HepG2 (cell line): ENCODE data around the gene VPS9D1. TPM values are rescaled to one million over a fixed set of nuclear protein-coding genes. Genes with fewer than 3 reads are reported as not detected.

Experiments
- ATAC-seq: fragments of 200-7000 bp; cut with Tn5 transposase; 3 replicates; pipeline ENCODE4 v1.9.1; 2020; ENCODE audit warnings: mild to moderate bottlenecking, moderate library complexity
- BruUV-seq: library from RNA; stranded (reverse); fragments of 400-500 nt; replicated peaks from 2 replicates; lab custom pipeline; 2021; lab: Mats Ljungman, UMichigan
- CTCF ChIA-PET: fragments of 300-600 bp; formaldehyde crosslinking; extraction: SDS; loops from one replicate; lab custom pipeline; 2021; ENCODE audit warnings: low total read pairs, inconsistent platforms, low intra/inter-chr PET ratio; lab: Yijun Ruan, JAX
- POLR2A ChIA-PET: fragments of 350-600 bp; sonication (Branson Sonifier 250); formaldehyde crosslinking; loops from one replicate; lab custom pipeline; 2020; ENCODE audit warnings: antibody characterized with exemption, inconsistent platforms; lab: Yijun Ruan, JAX
- DNase-seq: peaks from one replicate; pipeline ENCODE4 v3.0.0-alpha.2; 2015; ENCODE audit warnings: low spot score
- FAIRE-seq: peaks from 3 replicates; lab custom pipeline; 2011; peaks lifted over from hg19 to GRCh38; lab: Jason Lieb, UNC
- H2AFZ ChIP-seq: one replicate; pipeline ENCODE4 v1.6.1; 2011; ENCODE audit warnings: low read length, inconsistent platforms
- H3K27ac ChIP-seq: fragments of 300-600 bp; 3 replicates; pipeline ENCODE4 v1.8.0; 2011; ENCODE audit warnings: mixed run types, mild to moderate bottlenecking, mixed read lengths, low read length, inconsistent platforms; ENCODE audit not compliant: insufficient read depth; ENCODE audit errors: extremely low read length
- H3K27me3 ChIP-seq, 2 experiments: fragments of 200-600 bp in 1 of 2; 2 replicates in 1 of 2; 3 replicates in 1 of 2; pipeline versions ENCODE4 v1.6.0 to v1.8.0; 2011; ENCODE audit warnings: low read length in 2 of 2, mild to moderate bottlenecking in 2 of 2, moderate library complexity in 2 of 2, inconsistent platforms in 1 of 2; ENCODE audit not compliant: insufficient read depth in 2 of 2, control insufficient read depth in 1 of 2
- H3K36me3 ChIP-seq, 2 experiments: fragments of 200-600 bp in 1 of 2; replicated peaks in 1 of 2; 2 replicates in 1 of 2; 3 replicates in 1 of 2; pipeline versions ENCODE4 v1.5.1 to v1.8.0; 2011; ENCODE audit warnings: low read length in 2 of 2, inconsistent platforms in 1 of 2; ENCODE audit not compliant: insufficient read depth in 2 of 2, control insufficient read depth in 1 of 2
- H3K4me1 ChIP-seq: 2 replicates; pipeline ENCODE4 v1.5.1; 2012; ENCODE audit warnings: low read length, inconsistent platforms; ENCODE audit not compliant: insufficient read depth
- H3K4me2 ChIP-seq: 2 replicates; pipeline ENCODE4 v1.6.0; 2011; ENCODE audit warnings: low read depth, low read length, inconsistent platforms
- H3K4me3 ChIP-seq, 3 experiments: fragments of 200-600 bp in 1 of 3; sonication (generic), shearing (Covaris generic) in 1 of 3; replicated peaks in 1 of 3; 2 replicates each; pipeline ENCODE4 v1.5.1; 2011 to 2016; ENCODE audit warnings: low read length in 3 of 3, inconsistent platforms in 2 of 3, low read depth in 2 of 3, mild to moderate bottlenecking in 2 of 3, control low read depth in 1 of 3, mixed read lengths in 1 of 3; ENCODE audit not compliant: insufficient read depth in 1 of 3
- H3K79me2 ChIP-seq: one replicate; pipeline ENCODE4 v1.6.1; 2011; ENCODE audit warnings: low read length, inconsistent platforms; ENCODE audit not compliant: insufficient read depth
- H3K9ac ChIP-seq: 2 replicates; pipeline ENCODE4 v1.6.0; 2011; ENCODE audit warnings: mild to moderate bottlenecking, low read depth, low read length, inconsistent platforms; ENCODE audit not compliant: insufficient read depth
- H3K9me3 ChIP-seq: 2 replicates; pipeline ENCODE4 v1.5.1; 2012; ENCODE audit warnings: mild to moderate bottlenecking, low read length
- H4K20me1 ChIP-seq: 2 replicates; pipeline ENCODE4 v1.6.0; 2011; ENCODE audit warnings: inconsistent platforms, mild to moderate bottlenecking, low read length, moderate library complexity; ENCODE audit not compliant: insufficient read depth
- AGO1 ChIP-seq: fragments of 200-400 bp; formaldehyde crosslinking; IDR thresholded peaks from 2 replicates; pipeline ENCODE4 v1.6.1; 2017; ENCODE audit warnings: mild to moderate bottlenecking, low read depth, low read length, moderate library complexity; ENCODE audit not compliant: poor library complexity, severe bottlenecking
- AGO2 ChIP-seq: fragments of 200-400 bp; formaldehyde crosslinking; optimal IDR thresholded peaks from 2 replicates; pipeline ENCODE3; 2017; ENCODE audit warnings: mild to moderate bottlenecking, low read depth, low read length, moderate library complexity
- BRCA1 ChIP-seq: sonication (generic); formaldehyde crosslinking; IDR thresholded peaks from 2 replicates; pipeline ENCODE4 v1.4.0; 2020; ENCODE audit warnings: missing genetic modification reagents
- ELF1 ChIP-seq: sonication (generic); formaldehyde crosslinking; IDR thresholded peaks from 2 replicates; pipeline ENCODE4 v1.4.0; 2020; ENCODE audit warnings: missing genetic modification reagents
- GATAD2A ChIP-seq: IDR thresholded peaks from 2 replicates; pipeline ENCODE4 v1.6.1; 2016
- HDAC1 ChIP-seq: sonication (generic); formaldehyde crosslinking; IDR thresholded peaks from 2 replicates; pipeline ENCODE4 v1.5.1; 2020; ENCODE audit warnings: mild to moderate bottlenecking, missing genetic modification reagents
- ISL2 ChIP-seq: sonication (generic); formaldehyde crosslinking; IDR thresholded peaks from 2 replicates; pipeline ENCODE4 v1.5.0; 2020; ENCODE audit warnings: missing genetic modification reagents
- KLF11 ChIP-seq: IDR thresholded peaks from 2 replicates; pipeline ENCODE4 v1.6.1; 2016; ENCODE audit warnings: missing compliant biosample characterization
- PAWR ChIP-seq: sonication (generic); formaldehyde crosslinking; IDR thresholded peaks from 2 replicates; pipeline ENCODE4 v1.4.0; 2020; ENCODE audit warnings: missing genetic modification reagents, mild to moderate bottlenecking, borderline replicate concordance
- PRMT3 ChIP-seq: sonication (generic); formaldehyde crosslinking; IDR thresholded peaks from 2 replicates; pipeline ENCODE4 v1.8.1; 2022; ENCODE audit warnings: low read depth, mild to moderate bottlenecking, moderate library complexity, missing genetic modification reagents, borderline replicate concordance
- RAD21 ChIP-seq: fragments of 450-650 bp; formaldehyde crosslinking; IDR thresholded peaks from 2 replicates; pipeline ENCODE4 v1.5.0; 2020; ENCODE audit warnings: mild to moderate bottlenecking
- RBFOX2 ChIP-seq: fragments of 200-400 bp; formaldehyde crosslinking; IDR thresholded peaks from 2 replicates; pipeline ENCODE4 v1.6.1; 2017; ENCODE audit warnings: low read depth, mild to moderate bottlenecking, low read length
- RFX3 ChIP-seq: IDR thresholded peaks from 2 replicates; pipeline ENCODE4 v1.6.1; 2016; ENCODE audit warnings: missing biosample characterization, missing genetic modification reagents
- ZBTB33 ChIP-seq: sonication (generic); formaldehyde crosslinking; IDR thresholded peaks from 2 replicates; pipeline ENCODE4 v1.4.0; 2020; ENCODE audit warnings: missing genetic modification reagents
- ZC3H4 ChIP-seq: sonication (generic); formaldehyde crosslinking; IDR thresholded peaks from 2 replicates; pipeline ENCODE4 v1.4.0; 2020; ENCODE audit warnings: missing genetic modification reagents, borderline replicate concordance
- ZNF747 ChIP-seq: sonication (generic); formaldehyde crosslinking; IDR thresholded peaks from 2 replicates; pipeline ENCODE4 v1.8.1; 2023; ENCODE audit warnings: missing genetic modification reagents, mild to moderate bottlenecking, borderline replicate concordance
- ZNF777 ChIP-seq: sonication (generic); formaldehyde crosslinking; IDR thresholded peaks from 2 replicates; pipeline ENCODE4 v1.4.0; 2020; ENCODE audit warnings: missing genetic modification reagents
- ZSCAN12 ChIP-seq: sonication (generic); formaldehyde crosslinking; IDR thresholded peaks from 2 replicates; pipeline ENCODE4 v1.9.0; 2021; ENCODE audit warnings: mild to moderate bottlenecking, missing genetic modification reagents
- WGBS: methylation state at CpG from one replicate; pipeline ENCODE4 v1.1.6; 2017; ENCODE audit warnings: low lambda C conversion rate; 5-methylcytosine and 5-hydroxymethylcytosine counted together
- in situ Hi-C: cut with HindIII; loops from 2 replicates; pipeline ENCODE4 v1.10.0; 2017; ENCODE audit warnings: low pct_unique_long_range_greater_than_20kb; ENCODE audit not compliant: extremely low pct_ligation_motif_present
- intact Hi-C: fragments of 100-400 bp; cut with micrococcal nuclease; formaldehyde crosslinking; loops from one replicate; pipeline ENCODE4 v1.10.0; 2022; ENCODE audit not compliant: unreplicated experiment
- polyA plus RNA-seq, 8 experiments: library from polyadenylated mRNA; depleted of rRNA in 3 of 8; stranded (reverse) in 7 of 8; unstranded in 1 of 8; fragments of >200 nt; fragmentation: Illumina TruSeq in 4 of 8; extraction: Trizol in 4 of 8; gene quantifications; 2 replicates each; pipeline versions ENCODE4 v1.2.1 to v1.2.3, GENCODE V29; 2011 to 2016; ENCODE audit warnings: low read depth in 4 of 8, missing spikeins in 1 of 8, mixed read lengths in 1 of 8; ENCODE audit not compliant: insufficient read depth in 1 of 8
- total RNA-seq, 5 experiments: library from RNA; depleted of rRNA; stranded (reverse); fragments of >200 nt; fragmentation: Illumina TruSeq; extraction: Trizol; gene quantifications; 2 replicates each; pipeline ENCODE4 v1.2.3, GENCODE V29; 2016; ENCODE audit warnings: low read depth in 1 of 5
- TF ChIP-seq, protein P1 (sequence below): sonication (generic); IDR thresholded peaks from 2 replicates; pipeline ENCODE4 v1.6.1; 2016; ENCODE audit warnings: low read depth, borderline replicate concordance
- TF ChIP-seq, protein P2 (sequence below): IDR thresholded peaks from 2 replicates; pipeline ENCODE4 v1.6.1; 2016
- TF ChIP-seq, protein P3 (sequence below): sonication (generic); formaldehyde crosslinking; IDR thresholded peaks from 2 replicates; pipeline ENCODE4 v1.8.0; 2022; ENCODE audit warnings: missing genetic modification reagents, mild to moderate bottlenecking, moderate library complexity, borderline replicate concordance

VPS9D1 gene
- total and polyA plus RNA-seq, 2 of the 13 experiments (the other 11 are each of a cell fraction or from before 2014, with no cell fraction given) = 10.1 to 13.2 TPM

GRCh38 chr16:89730610-89731234 is 10.0 kb upstream of the VPS9D1 start:
- POLR2A ChIA-PET = no interaction called here
- DNase-seq = no peak
- CTCF ChIA-PET = no interaction called here
- no peak for FAIRE-seq
- H3K27me3 ChIP-seq = no peaks in the 10 kb centered on the region
- BruUV-seq = no TSS peak
- peaks cover 21% of the 10 kb centered on the region for H3K4me1 ChIP-seq
- in situ Hi-C loops (no loop called here), intact Hi-C loops (no loop called here)
- H4K20me1 ChIP-seq = no peaks in the 10 kb centered on the region
- WGBS = 90% methylated on average over 18 of the region's 22 CpGs
- peaks cover 36 to 62% of the 10 kb centered on the region in 2 experiments for H3K36me3 ChIP-seq
- no peak overlapping the region for H3K4me2 ChIP-seq
- no peak overlapping the region for H3K4me3 ChIP-seq
- no peak overlapping the region for H2AFZ ChIP-seq
- no peak overlapping the region for H3K9ac ChIP-seq
- ATAC-seq = no peak; the same call in 2 of the 3 replicates
- H3K27ac ChIP-seq = peak overlapping the region; percentile 50
- no peaks in the 10 kb centered on the region for H3K9me3 ChIP-seq
- no peaks in the 10 kb centered on the region for H3K79me2 ChIP-seq
- TF ChIP-seq PAWR (CRISPR knock-in tag) = no peak
- TF ChIP-seq, protein P1, sequence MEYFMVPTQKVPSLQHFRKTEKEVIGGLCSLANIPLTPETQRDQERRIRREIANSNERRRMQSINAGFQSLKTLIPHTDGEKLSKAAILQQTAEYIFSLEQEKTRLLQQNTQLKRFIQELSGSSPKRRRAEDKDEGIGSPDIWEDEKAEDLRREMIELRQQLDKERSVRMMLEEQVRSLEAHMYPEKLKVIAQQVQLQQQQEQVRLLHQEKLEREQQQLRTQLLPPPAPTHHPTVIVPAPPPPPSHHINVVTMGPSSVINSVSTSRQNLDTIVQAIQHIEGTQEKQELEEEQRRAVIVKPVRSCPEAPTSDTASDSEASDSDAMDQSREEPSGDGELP = no peak
- TF ChIP-seq, protein P2, sequence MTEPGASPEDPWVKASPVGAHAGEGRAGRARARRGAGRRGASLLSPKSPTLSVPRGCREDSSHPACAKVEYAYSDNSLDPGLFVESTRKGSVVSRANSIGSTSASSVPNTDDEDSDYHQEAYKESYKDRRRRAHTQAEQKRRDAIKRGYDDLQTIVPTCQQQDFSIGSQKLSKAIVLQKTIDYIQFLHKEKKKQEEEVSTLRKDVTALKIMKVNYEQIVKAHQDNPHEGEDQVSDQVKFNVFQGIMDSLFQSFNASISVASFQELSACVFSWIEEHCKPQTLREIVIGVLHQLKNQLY (CRISPR knock-in tag) = no peak
- TF ChIP-seq ZNF777 = no peak
- TF ChIP-seq GATAD2A (CRISPR knock-in tag) = no peak
- TF ChIP-seq, protein P3, sequence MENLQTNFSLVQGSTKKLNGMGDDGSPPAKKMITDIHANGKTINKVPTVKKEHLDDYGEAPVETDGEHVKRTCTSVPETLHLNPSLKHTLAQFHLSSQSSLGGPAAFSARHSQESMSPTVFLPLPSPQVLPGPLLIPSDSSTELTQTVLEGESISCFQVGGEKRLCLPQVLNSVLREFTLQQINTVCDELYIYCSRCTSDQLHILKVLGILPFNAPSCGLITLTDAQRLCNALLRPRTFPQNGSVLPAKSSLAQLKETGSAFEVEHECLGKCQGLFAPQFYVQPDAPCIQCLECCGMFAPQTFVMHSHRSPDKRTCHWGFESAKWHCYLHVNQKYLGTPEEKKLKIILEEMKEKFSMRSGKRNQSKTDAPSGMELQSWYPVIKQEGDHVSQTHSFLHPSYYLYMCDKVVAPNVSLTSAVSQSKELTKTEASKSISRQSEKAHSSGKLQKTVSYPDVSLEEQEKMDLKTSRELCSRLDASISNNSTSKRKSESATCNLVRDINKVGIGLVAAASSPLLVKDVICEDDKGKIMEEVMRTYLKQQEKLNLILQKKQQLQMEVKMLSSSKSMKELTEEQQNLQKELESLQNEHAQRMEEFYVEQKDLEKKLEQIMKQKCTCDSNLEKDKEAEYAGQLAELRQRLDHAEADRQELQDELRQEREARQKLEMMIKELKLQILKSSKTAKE (CRISPR knock-in tag) = no peak
- TF ChIP-seq ELF1 = no peak
- no peak for TF ChIP-seq RAD21 (CRISPR knock-in tag)
- TF ChIP-seq AGO2 = peak; percentile 88
- TF ChIP-seq ISL2 (CRISPR knock-in tag) = no peak
- no peak for TF ChIP-seq BRCA1 (CRISPR knock-in tag)
- TF ChIP-seq KLF11 = no peak
- no peak for TF ChIP-seq HDAC1 (CRISPR knock-in tag)
- TF ChIP-seq ZNF747 (CRISPR knock-in tag) = no peak
- peak; percentile 39; the same call in 1 of the 2 replicates for TF ChIP-seq RBFOX2
- peak; percentile 47; the same call in 1 of the 2 replicates for TF ChIP-seq ZBTB33 (CRISPR knock-in tag)
- TF ChIP-seq RFX3 = no peak
- peak; percentile 40; the same call in 1 of the 2 replicates for TF ChIP-seq PRMT3 (CRISPR knock-in tag)
- TF ChIP-seq ZC3H4 (CRISPR knock-in tag) = no peak
- TF ChIP-seq AGO1 = peak; percentile 29
- TF ChIP-seq ZSCAN12 (CRISPR knock-in tag) = no peak
